Measurements from ENCODE around the gene PCDH9. TPM values are rescaled to one million over a fixed set of nuclear protein-coding genes. Genes with fewer than 3 reads are reported as not detected.

Gene PCDH9
- total RNA-seq, 1 donor from 2014 or later = 19.0 TPM

- DNase-seq (ENCODE audit: low spot score) = no peak
These were observed 69.0 kb downstream of the PCDH9 start for GRCh38 chr13:67161176-67161575.

- no peak for DNase-seq (ENCODE audit: low spot score)
These were observed 71.2 kb downstream of the PCDH9 start for GRCh38 chr13:67158903-67159302.

GRCh38 chr13:67156723-67157060, 73.4 kb downstream of the PCDH9 start:
- no peak for DNase-seq (ENCODE audit: low spot score)

- DNase-seq (ENCODE audit: low spot score) = no peak
These were observed 74.0 kb downstream of the PCDH9 start for GRCh38 chr13:67155898-67156722.

GRCh38 chr13:67152085-67152484, 78.1 kb downstream of the PCDH9 start:
- no peak for DNase-seq (ENCODE audit: low spot score)

GRCh38 chr13:67151652-67152051, 78.5 kb downstream of the PCDH9 start:
- no peak for DNase-seq (ENCODE audit: low spot score)

- no peak for DNase-seq (ENCODE audit: low spot score)
These were observed 79.5 kb downstream of the PCDH9 start for GRCh38 chr13:67150608-67151007.

GRCh38 chr13:67148161-67148571, 82.0 kb downstream of the PCDH9 start:
- DNase-seq (ENCODE audit: low spot score) = no peak

- no peak for DNase-seq (ENCODE audit: low spot score)
These were observed 82.6 kb downstream of the PCDH9 start for GRCh38 chr13:67147342-67148133.

- no peak for DNase-seq (ENCODE audit: low spot score)
These were observed 83.5 kb downstream of the PCDH9 start for GRCh38 chr13:67146523-67147130.

- DNase-seq (ENCODE audit: low spot score) = no peak
These were observed 84.2 kb downstream of the PCDH9 start for GRCh38 chr13:67145950-67146349.

GRCh38 chr13:67143544-67144115, 86.5 kb downstream of the PCDH9 start:
- DNase-seq (ENCODE audit: low spot score) = no peak

GRCh38 chr13:67140006-67140405, 90.1 kb downstream of the PCDH9 start:
- no peak for DNase-seq (ENCODE audit: low spot score)

- DNase-seq (ENCODE audit: low spot score) = no peak
These were observed 90.6 kb downstream of the PCDH9 start for GRCh38 chr13:67139551-67139950.

- no peak for DNase-seq (ENCODE audit: low spot score)
These were observed 91.2 kb downstream of the PCDH9 start for GRCh38 chr13:67138970-67139369.

GRCh38 chr13:67137044-67137735, 92.9 kb downstream of the PCDH9 start:
- no peak for DNase-seq (ENCODE audit: low spot score)

- DNase-seq (ENCODE audit: low spot score) = no peak
These were observed 94.0 kb downstream of the PCDH9 start for GRCh38 chr13:67136157-67136556.

GRCh38 chr13:67135356-67135755, 94.8 kb downstream of the PCDH9 start:
- DNase-seq (ENCODE audit: low spot score) = no peak

GRCh38 chr13:67134417-67135129, 95.6 kb downstream of the PCDH9 start:
- no peak for DNase-seq (ENCODE audit: low spot score)

- no peak for DNase-seq (ENCODE audit: low spot score)
These were observed 96.7 kb downstream of the PCDH9 start for GRCh38 chr13:67133476-67133875.

GRCh38 chr13:67131393-67131792, 98.7 kb downstream of the PCDH9 start:
- DNase-seq (ENCODE audit: low spot score) = no peak
